Adrenal gland (tissue), 5 donors: ENCODE results near the gene NFS1.

Source experiments
- POLR2A ChIP-seq, 2 donors: fragments of 450-650 bp; IDR thresholded peaks; one replicate each; pipeline ENCODE4 v1.6.1; 2017; ENCODE audit warnings: antibody characterized with exemption in 2 of 2, mild to moderate bottlenecking in 2 of 2, moderate library complexity in 1 of 2
- TF ChIP-seq, protein P1 (sequence below), 6 experiments: fragments of 450-650 bp in 4 of 6; fragments of 200-600 bp in 2 of 6; sonication (generic) in 1 of 6; IDR thresholded peaks; 1 replicate in 5 of 6; 2 replicates in 1 of 6; pipeline versions ENCODE4 v1.5.1 to v1.8.0; 2016 to 2021; ENCODE audit warnings: antibody characterized with exemption in 6 of 6, mild to moderate bottlenecking in 2 of 6, moderate library complexity in 1 of 6
- donor health status: DM: no; HTN: no; CAD: no.

DNA sequence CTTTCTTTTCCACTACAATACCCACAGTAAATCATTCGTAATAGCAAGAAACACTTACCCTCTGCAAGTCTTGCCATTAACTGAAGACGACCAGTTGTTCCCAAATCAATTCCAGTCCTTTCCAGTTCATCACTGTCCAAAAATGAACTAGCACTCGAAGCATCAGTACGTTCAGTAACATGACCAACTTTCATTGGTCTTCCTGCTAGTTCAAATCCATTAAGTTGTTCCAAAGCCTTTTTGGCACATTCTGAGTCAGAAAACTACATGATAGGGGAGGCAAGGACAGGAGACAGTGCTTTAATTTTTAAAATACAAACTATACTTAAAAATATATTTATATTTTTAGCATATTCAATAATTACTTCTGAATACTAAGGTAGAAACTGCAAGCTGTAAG, 15.0 kb upstream of the NFS1 start:
- TF ChIP-seq POLR2A (IDR thresholded peaks at IDR 0.05): no peak
- TF ChIP-seq, protein P1, sequence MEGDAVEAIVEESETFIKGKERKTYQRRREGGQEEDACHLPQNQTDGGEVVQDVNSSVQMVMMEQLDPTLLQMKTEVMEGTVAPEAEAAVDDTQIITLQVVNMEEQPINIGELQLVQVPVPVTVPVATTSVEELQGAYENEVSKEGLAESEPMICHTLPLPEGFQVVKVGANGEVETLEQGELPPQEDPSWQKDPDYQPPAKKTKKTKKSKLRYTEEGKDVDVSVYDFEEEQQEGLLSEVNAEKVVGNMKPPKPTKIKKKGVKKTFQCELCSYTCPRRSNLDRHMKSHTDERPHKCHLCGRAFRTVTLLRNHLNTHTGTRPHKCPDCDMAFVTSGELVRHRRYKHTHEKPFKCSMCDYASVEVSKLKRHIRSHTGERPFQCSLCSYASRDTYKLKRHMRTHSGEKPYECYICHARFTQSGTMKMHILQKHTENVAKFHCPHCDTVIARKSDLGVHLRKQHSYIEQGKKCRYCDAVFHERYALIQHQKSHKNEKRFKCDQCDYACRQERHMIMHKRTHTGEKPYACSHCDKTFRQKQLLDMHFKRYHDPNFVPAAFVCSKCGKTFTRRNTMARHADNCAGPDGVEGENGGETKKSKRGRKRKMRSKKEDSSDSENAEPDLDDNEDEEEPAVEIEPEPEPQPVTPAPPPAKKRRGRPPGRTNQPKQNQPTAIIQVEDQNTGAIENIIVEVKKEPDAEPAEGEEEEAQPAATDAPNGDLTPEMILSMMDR (IDR thresholded peaks at IDR 0.05): no peak
